Neural progenitor cell (in vitro differentiated cells): ENCODE data around the gene GCNT1. TPM values are rescaled to one million over a fixed set of nuclear protein-coding genes. Genes with fewer than 3 reads are reported as not detected.
A peak's percentile ranks its signal among the peaks of the same experiment; 100 is the strongest.

Source experiments
- DNase-seq: peaks from one replicate; pipeline ENCODE4 v3.0.0-alpha.2; 2016; ENCODE audit warnings: low spot score
- H2AFZ ChIP-seq: fragments of 200-600 bp; sonication (generic); replicated peaks from 2 replicates; pipeline ENCODE4 v1.6.1; 2016; ENCODE audit warnings: antibody characterized with exemption
- H3F3A ChIP-seq: fragments of 200-600 bp; sonication (generic); 2 replicates; pipeline ENCODE4 v1.6.1; 2016; ENCODE audit warnings: antibody characterized with exemption, low read depth
- H3K27ac ChIP-seq: fragments of 200-600 bp; sonication (generic); 2 replicates; pipeline ENCODE4 v1.5.1; 2016; ENCODE audit warnings: mild to moderate bottlenecking
- H3K27me3 ChIP-seq: fragments of 200-600 bp; sonication (generic); 2 replicates; pipeline ENCODE4 v1.6.1; 2016; ENCODE audit warnings: mild to moderate bottlenecking, moderate library complexity
- H3K36me3 ChIP-seq: fragments of 200-600 bp; sonication (generic); 2 replicates; pipeline ENCODE4 v1.5.1; 2016
- H3K4me1 ChIP-seq: fragments of 200-600 bp; sonication (generic); 2 replicates; pipeline ENCODE4 v1.6.1; 2016; ENCODE audit warnings: mixed run types
- H3K4me2 ChIP-seq: fragments of 200-600 bp; sonication (generic); 2 replicates; pipeline ENCODE4 v1.6.1; 2016
- H3K4me3 ChIP-seq: fragments of 200-600 bp; sonication (generic); 2 replicates; pipeline ENCODE4 v1.5.1; 2016
- H3K79me2 ChIP-seq: fragments of 200-600 bp; sonication (generic); 2 replicates; pipeline ENCODE4 v1.6.1; 2016; ENCODE audit warnings: low read depth
- H3K9ac ChIP-seq: fragments of 200-600 bp; sonication (generic); 2 replicates; pipeline ENCODE4 v1.6.1; 2016
- H3K9me3 ChIP-seq: fragments of 200-600 bp; sonication (generic); 2 replicates; pipeline ENCODE4 v1.5.1; 2016; ENCODE audit warnings: low read depth
- H4K20me1 ChIP-seq: fragments of 200-600 bp; sonication (generic); 2 replicates; pipeline ENCODE4 v1.6.1; 2016; ENCODE audit warnings: low read depth
- H3K27ac Mint-ChIP-seq: 3 replicates; pipeline ENCODE4 v1.8.0; 2021; ENCODE audit warnings: mixed read lengths
- H3K27me3 Mint-ChIP-seq: 2 replicates; pipeline ENCODE4 v1.8.0; 2022; ENCODE audit warnings: low read depth, mild to moderate bottlenecking, inconsistent platforms, moderate library complexity, mixed read lengths; ENCODE audit not compliant: insufficient read depth
- H3K36me3 Mint-ChIP-seq: 3 replicates; pipeline ENCODE4 v1.8.0; 2021; ENCODE audit warnings: mixed read lengths
- H3K4me1 Mint-ChIP-seq: 3 replicates; pipeline ENCODE4 v1.8.0; 2021; ENCODE audit warnings: mixed read lengths
- H3K4me3 Mint-ChIP-seq: 3 replicates; pipeline ENCODE4 v1.8.0; 2021; ENCODE audit warnings: mild to moderate bottlenecking, moderate library complexity, mixed read lengths
- H3K9me3 Mint-ChIP-seq: 3 replicates; pipeline ENCODE4 v1.8.0; 2020; ENCODE audit warnings: mixed read lengths
- EZH2 ChIP-seq: fragments of 200-600 bp; sonication (generic); IDR thresholded peaks from 2 replicates; pipeline ENCODE4 v1.6.1; 2017; ENCODE audit warnings: antibody characterized with exemption, mild to moderate bottlenecking, moderate library complexity
- EZH2phosphoT487 ChIP-seq: fragments of 200-600 bp; sonication (generic); IDR thresholded peaks from 2 replicates; pipeline ENCODE4 v1.6.1; 2017; ENCODE audit warnings: antibody characterized with exemption
- total RNA-seq: library from RNA; depleted of rRNA; stranded (reverse); fragments of >200 nt; gene quantifications from 2 replicates; pipeline ENCODE4 v1.2.3, GENCODE V29; 2015; ENCODE audit warnings: low replicate concordance
- TF ChIP-seq, protein P1 (sequence below): fragments of 200-600 bp; sonication (generic); IDR thresholded peaks from 2 replicates; pipeline ENCODE4 v1.5.1; 2017; ENCODE audit warnings: antibody characterized with exemption, mild to moderate bottlenecking

GCNT1 gene
- total RNA-seq, 1 donor from 2014 or later, result 25.5 TPM

DNA sequence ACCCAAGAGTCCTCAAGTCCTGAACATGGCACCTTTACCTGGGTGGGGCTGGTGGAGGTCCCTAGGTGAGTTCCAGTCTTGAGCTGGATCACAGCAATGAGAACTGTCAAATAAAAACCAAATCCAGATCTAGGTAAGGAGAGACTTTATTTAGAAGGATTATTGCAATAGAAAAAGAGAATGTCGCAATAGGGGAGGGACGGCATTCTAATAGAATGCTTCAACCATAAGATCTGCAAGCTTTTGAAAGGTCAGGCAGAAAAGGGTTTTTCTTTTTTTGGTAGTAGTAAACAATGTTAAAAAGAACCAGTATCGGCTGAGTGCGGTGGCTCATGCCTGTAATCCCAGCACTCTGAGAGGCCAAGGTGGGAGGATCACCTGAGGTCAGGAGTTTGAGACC is 5.2 kb upstream of the GCNT1 start:
- H3K27me3 Mint-ChIP-seq, result peaks cover 2% of the 10 kb centered on the region
- H2AFZ ChIP-seq, result no peak overlapping the region

DNA sequence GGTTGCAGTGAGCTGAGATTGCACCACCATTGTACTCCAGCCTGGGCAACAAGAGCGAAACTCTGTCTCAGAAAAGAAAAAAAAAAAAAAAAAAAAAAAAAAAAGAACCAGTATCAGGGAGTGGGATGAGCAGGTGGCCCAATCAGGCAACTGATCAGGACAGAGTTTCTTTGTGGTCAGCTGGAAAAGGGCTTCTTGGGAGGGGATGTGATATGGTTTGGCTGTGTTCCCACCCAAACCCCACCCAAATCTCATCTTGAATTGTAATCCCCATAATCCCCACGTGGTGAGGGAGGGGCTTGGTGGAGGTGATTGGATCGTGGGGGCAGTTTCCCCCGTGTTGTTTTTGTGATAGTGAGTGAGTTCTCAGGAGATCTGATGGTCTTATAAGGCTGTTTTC is 4.7 kb upstream of the GCNT1 start:
- Histone ChIP-seq H3F3A (peaks cover 9% of the 10 kb centered on the region), H3K9me3 (no peaks in the 10 kb centered on the region), H3K27me3 (no peaks in the 10 kb centered on the region), H2AFZ (no peak overlapping the region), H3K4me2 (no peak overlapping the region), H3K36me3 (no peaks in the 10 kb centered on the region), H4K20me1 (no peaks in the 10 kb centered on the region), H3K4me3 (no peak overlapping the region), H3K27ac (no peak overlapping the region), H3K79me2 (no peaks in the 10 kb centered on the region), H3K4me1 (peaks cover 12% of the 10 kb centered on the region), H3K9ac (no peak overlapping the region)
- no peak for DNase-seq
- Mint-ChIP-seq H3K36me3 (no peaks in the 10 kb centered on the region), H3K4me3 (peak overlapping the region; percentile 35), H3K9me3 (peaks cover 16% of the 10 kb centered on the region), H3K27ac (peak overlapping the region; percentile 72), H3K4me1 (peaks cover 24% of the 10 kb centered on the region), H3K27me3 (peaks cover 2% of the 10 kb centered on the region)
- TF ChIP-seq EZH2 (no peak), EZH2phosphoT487 (no peak)
- TF ChIP-seq, protein P1, sequence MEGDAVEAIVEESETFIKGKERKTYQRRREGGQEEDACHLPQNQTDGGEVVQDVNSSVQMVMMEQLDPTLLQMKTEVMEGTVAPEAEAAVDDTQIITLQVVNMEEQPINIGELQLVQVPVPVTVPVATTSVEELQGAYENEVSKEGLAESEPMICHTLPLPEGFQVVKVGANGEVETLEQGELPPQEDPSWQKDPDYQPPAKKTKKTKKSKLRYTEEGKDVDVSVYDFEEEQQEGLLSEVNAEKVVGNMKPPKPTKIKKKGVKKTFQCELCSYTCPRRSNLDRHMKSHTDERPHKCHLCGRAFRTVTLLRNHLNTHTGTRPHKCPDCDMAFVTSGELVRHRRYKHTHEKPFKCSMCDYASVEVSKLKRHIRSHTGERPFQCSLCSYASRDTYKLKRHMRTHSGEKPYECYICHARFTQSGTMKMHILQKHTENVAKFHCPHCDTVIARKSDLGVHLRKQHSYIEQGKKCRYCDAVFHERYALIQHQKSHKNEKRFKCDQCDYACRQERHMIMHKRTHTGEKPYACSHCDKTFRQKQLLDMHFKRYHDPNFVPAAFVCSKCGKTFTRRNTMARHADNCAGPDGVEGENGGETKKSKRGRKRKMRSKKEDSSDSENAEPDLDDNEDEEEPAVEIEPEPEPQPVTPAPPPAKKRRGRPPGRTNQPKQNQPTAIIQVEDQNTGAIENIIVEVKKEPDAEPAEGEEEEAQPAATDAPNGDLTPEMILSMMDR, result no peak

More for the DNA sequence above, 5.2 kb upstream of the GCNT1 start:
- H3K27ac Mint-ChIP-seq, result no peak overlapping the region
- peaks cover 9% of the 10 kb centered on the region for H3F3A ChIP-seq
- peaks cover 12% of the 10 kb centered on the region for H3K4me1 ChIP-seq
- no peaks in the 10 kb centered on the region for H4K20me1 ChIP-seq
- no peaks in the 10 kb centered on the region for H3K27me3 ChIP-seq
- no peaks in the 10 kb centered on the region for H3K36me3 ChIP-seq
- no peak overlapping the region for H3K4me3 Mint-ChIP-seq
- no peak overlapping the region for H3K27ac ChIP-seq
- H3K36me3 Mint-ChIP-seq, result no peaks in the 10 kb centered on the region
- no peak overlapping the region for H3K4me3 ChIP-seq
- H3K9ac ChIP-seq, result no peak overlapping the region
- H3K9me3 Mint-ChIP-seq, result peaks cover 16% of the 10 kb centered on the region
- no peak for DNase-seq
- H3K79me2 ChIP-seq, result no peaks in the 10 kb centered on the region
- H3K9me3 ChIP-seq, result no peaks in the 10 kb centered on the region
- H3K4me1 Mint-ChIP-seq, result peaks cover 23% of the 10 kb centered on the region
- no peak for TF ChIP-seq EZH2
- TF ChIP-seq, protein P1, result no peak
- no peak for TF ChIP-seq EZH2phosphoT487
- H3K4me2 ChIP-seq, result no peak overlapping the region

- Histone ChIP-seq H3K4me1 (peaks cover 16% of the 10 kb centered on the region), H3F3A (peaks cover 9% of the 10 kb centered on the region), H3K9ac (no peak overlapping the region), H3K27ac (no peak overlapping the region), H3K79me2 (peaks cover 8% of the 10 kb centered on the region), H3K27me3 (no peaks in the 10 kb centered on the region), H2AFZ (no peak overlapping the region), H4K20me1 (peaks cover 6% of the 10 kb centered on the region), H3K4me2 (peak overlapping the region; percentile 25), H3K36me3 (no peaks in the 10 kb centered on the region), H3K4me3 (no peak overlapping the region), H3K9me3 (no peaks in the 10 kb centered on the region)
- Mint-ChIP-seq H3K9me3 (peaks cover 16% of the 10 kb centered on the region), H3K4me3 (no peak overlapping the region), H3K36me3 (no peaks in the 10 kb centered on the region), H3K27ac (no peak overlapping the region), H3K27me3 (peaks cover 13% of the 10 kb centered on the region), H3K4me1 (peaks cover 27% of the 10 kb centered on the region)
- DNase-seq, result peak; percentile 40
- TF ChIP-seq, protein P1, result no peak
- TF ChIP-seq EZH2, result no peak
- no peak for TF ChIP-seq EZH2phosphoT487
Measured at GRCh38 chr9:76456202-76456926, 2.6 kb upstream of the GCNT1 start.
